Measurements from ENCODE around the gene LRRK2.

- TF ChIP-seq CTCF (conservative IDR thresholded peaks at IDR 0.05; ENCODE audit: low read depth in 2 of 2), result no peak
- TF ChIP-seq ETS1 (IDR thresholded peaks at IDR 0.05), result no peak
- no peak for TF ChIP-seq EZH2 (IDR thresholded peaks at IDR 0.05; ENCODE audit: low read depth, unreplicated experiment)
- no peak for TF ChIP-seq POLR2AphosphoS5 (IDR thresholded peaks at IDR 0.05; ENCODE audit: low read depth)
- no peak for TF ChIP-seq EZH2phosphoT487 (IDR thresholded peaks at IDR 0.05; ENCODE audit: unreplicated experiment)
- no peak for TF ChIP-seq CREB1 (CRISPR knock-in tag; IDR thresholded peaks at IDR 0.05; ENCODE audit: low read depth)
- no peak for TF ChIP-seq REST (IDR thresholded peaks at IDR 0.05; ENCODE audit: unreplicated experiment)
- TF ChIP-seq JUNB (IDR thresholded peaks at IDR 0.05; ENCODE audit: unreplicated experiment), result no peak
Observed at GRCh38 chr12:40300490-40300889, 75.7 kb downstream of the LRRK2 start.

Data from GM23338 (cell line).